Progenitor cell of endocrine pancreas (in vitro differentiated cells): ENCODE results near the gene ATXN10. TPM values are rescaled to one million over a fixed set of nuclear protein-coding genes. Genes with fewer than 3 reads are reported as not detected.

Experiments
- DNase-seq: peaks from one replicate; pipeline ENCODE4 v3.0.0; 2021; ENCODE audit warnings: low spot score; ENCODE audit not compliant: unreplicated experiment
- H3K27ac Mint-ChIP-seq: 2 replicates; pipeline ENCODE4 v1.8.0; 2021; ENCODE audit warnings: mild to moderate bottlenecking, moderate library complexity, mixed read lengths
- H3K27me3 Mint-ChIP-seq: 2 replicates; pipeline ENCODE4 v1.8.0; 2021; ENCODE audit warnings: mixed read lengths
- H3K36me3 Mint-ChIP-seq: 2 replicates; pipeline ENCODE4 v1.8.0; 2022; ENCODE audit warnings: mixed read lengths; ENCODE audit not compliant: insufficient read depth
- H3K4me1 Mint-ChIP-seq: 2 replicates; pipeline ENCODE4 v1.8.0; 2021; ENCODE audit warnings: low read depth, mixed read lengths
- H3K4me3 Mint-ChIP-seq: 2 replicates; pipeline ENCODE4 v1.8.0; 2021; ENCODE audit warnings: low read depth, mild to moderate bottlenecking, moderate library complexity, mixed read lengths
- H3K9me3 Mint-ChIP-seq: 2 replicates; pipeline ENCODE4 v1.8.0; 2021; ENCODE audit warnings: low read depth, mixed read lengths
- CTCF ChIP-seq: fragments of 200-600 bp; sonication (generic); IDR thresholded peaks from one replicate; pipeline ENCODE4 v1.5.0; 2021; ENCODE audit warnings: antibody characterized with exemption, mild to moderate bottlenecking; ENCODE audit not compliant: unreplicated experiment
- total RNA-seq: library from RNA; stranded (reverse); gene quantifications from 2 replicates; pipeline ENCODE4 v1.2.1, GENCODE V29; 2021

Gene ATXN10
- total RNA-seq, 1 donor from 2014 or later = 177 TPM

GRCh38 chr22:45867906-45868555, 196.4 kb downstream of the ATXN10 start:
- no peak for TF ChIP-seq CTCF
- no peak for DNase-seq
- peaks cover 5% of the 10 kb centered on the region for H3K9me3 Mint-ChIP-seq
- peak overlapping the region; percentile 34 for H3K27ac Mint-ChIP-seq
- H3K27me3 Mint-ChIP-seq = peaks cover 60% of the 10 kb centered on the region
- H3K4me3 Mint-ChIP-seq = peak overlapping the region; percentile 53
- H3K36me3 Mint-ChIP-seq = peaks cover 6% of the 10 kb centered on the region
- peaks cover 17% of the 10 kb centered on the region for H3K4me1 Mint-ChIP-seq

GRCh38 chr22:45868571-45869339, 197.1 kb downstream of the ATXN10 start:
- Mint-ChIP-seq H3K4me1 (peaks cover 17% of the 10 kb centered on the region), H3K4me3 (peak overlapping the region; percentile 53), H3K9me3 (peaks cover 9% of the 10 kb centered on the region), H3K27me3 (peaks cover 58% of the 10 kb centered on the region), H3K27ac (no peak overlapping the region), H3K36me3 (peaks cover 6% of the 10 kb centered on the region)
- no peak for DNase-seq
- no peak for TF ChIP-seq CTCF

- no peak for TF ChIP-seq CTCF
- Mint-ChIP-seq H3K4me3 (no peak overlapping the region), H3K36me3 (peaks cover 6% of the 10 kb centered on the region), H3K9me3 (peaks cover 13% of the 10 kb centered on the region), H3K27me3 (peaks cover 60% of the 10 kb centered on the region), H3K27ac (no peak overlapping the region), H3K4me1 (peaks cover 13% of the 10 kb centered on the region)
- no peak for DNase-seq
Measured at GRCh38 chr22:45869340-45869847, 197.8 kb downstream of the ATXN10 start.

GRCh38 chr22:45870011-45870410, 198.4 kb downstream of the ATXN10 start:
- no peak for DNase-seq
- H3K36me3 Mint-ChIP-seq = peaks cover 6% of the 10 kb centered on the region
- H3K27ac Mint-ChIP-seq = no peak overlapping the region
- no peak overlapping the region for H3K4me3 Mint-ChIP-seq
- peaks cover 13% of the 10 kb centered on the region for H3K9me3 Mint-ChIP-seq
- peaks cover 57% of the 10 kb centered on the region for H3K27me3 Mint-ChIP-seq
- H3K4me1 Mint-ChIP-seq = peaks cover 7% of the 10 kb centered on the region
- TF ChIP-seq CTCF = no peak

GRCh38 chr22:45871721-45872120, 200.1 kb downstream of the ATXN10 start:
- no peak overlapping the region for H3K4me3 Mint-ChIP-seq
- no peak for TF ChIP-seq CTCF
- no peak overlapping the region for H3K27ac Mint-ChIP-seq
- H3K36me3 Mint-ChIP-seq = peaks cover 6% of the 10 kb centered on the region
- peaks cover 6% of the 10 kb centered on the region for H3K4me1 Mint-ChIP-seq
- peaks cover 59% of the 10 kb centered on the region for H3K27me3 Mint-ChIP-seq
- peaks cover 13% of the 10 kb centered on the region for H3K9me3 Mint-ChIP-seq
- no peak for DNase-seq
